Measurements from ENCODE around the gene TNNI3. TPM values are rescaled to one million over a fixed set of nuclear protein-coding genes. Genes with fewer than 3 reads are reported as not detected.
A peak's percentile ranks its signal among the peaks of the same experiment; 100 is the strongest.

The TNNI3 gene
- total RNA-seq, 4 donors from 2014 or later, result not detected

DNA sequence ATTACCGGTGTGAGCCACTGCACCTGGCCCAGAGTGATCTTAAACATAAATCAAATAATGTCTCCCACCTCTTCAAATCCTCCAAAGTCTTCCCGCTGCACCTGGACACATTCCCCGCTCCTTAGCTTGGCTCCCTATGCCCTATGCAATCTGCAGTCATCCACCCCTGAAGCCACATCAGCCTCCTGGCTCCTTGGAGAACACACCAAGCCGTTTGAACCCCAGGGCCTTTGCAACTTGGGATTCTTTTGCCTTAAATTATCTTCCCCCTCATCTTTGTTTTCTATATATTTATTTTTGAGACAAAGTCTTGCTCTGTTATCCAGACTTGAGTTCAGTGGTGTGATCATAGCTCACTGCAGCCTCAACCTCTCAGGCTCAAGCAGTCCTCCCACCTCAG, 11.6 kb upstream of the TNNI3 start:
- H3K36me3 ChIP-seq, result no peaks in the 10 kb centered on the region
- no peak overlapping the region for H3K4me3 ChIP-seq
- no peak for DNase-seq
- H3K27me3 ChIP-seq, result peaks cover 0 to 30% of the 10 kb centered on the region in 2 donors
- no peak for TF ChIP-seq POLR2A (IDR thresholded peaks at IDR 0.05)
- TF ChIP-seq, protein P1, sequence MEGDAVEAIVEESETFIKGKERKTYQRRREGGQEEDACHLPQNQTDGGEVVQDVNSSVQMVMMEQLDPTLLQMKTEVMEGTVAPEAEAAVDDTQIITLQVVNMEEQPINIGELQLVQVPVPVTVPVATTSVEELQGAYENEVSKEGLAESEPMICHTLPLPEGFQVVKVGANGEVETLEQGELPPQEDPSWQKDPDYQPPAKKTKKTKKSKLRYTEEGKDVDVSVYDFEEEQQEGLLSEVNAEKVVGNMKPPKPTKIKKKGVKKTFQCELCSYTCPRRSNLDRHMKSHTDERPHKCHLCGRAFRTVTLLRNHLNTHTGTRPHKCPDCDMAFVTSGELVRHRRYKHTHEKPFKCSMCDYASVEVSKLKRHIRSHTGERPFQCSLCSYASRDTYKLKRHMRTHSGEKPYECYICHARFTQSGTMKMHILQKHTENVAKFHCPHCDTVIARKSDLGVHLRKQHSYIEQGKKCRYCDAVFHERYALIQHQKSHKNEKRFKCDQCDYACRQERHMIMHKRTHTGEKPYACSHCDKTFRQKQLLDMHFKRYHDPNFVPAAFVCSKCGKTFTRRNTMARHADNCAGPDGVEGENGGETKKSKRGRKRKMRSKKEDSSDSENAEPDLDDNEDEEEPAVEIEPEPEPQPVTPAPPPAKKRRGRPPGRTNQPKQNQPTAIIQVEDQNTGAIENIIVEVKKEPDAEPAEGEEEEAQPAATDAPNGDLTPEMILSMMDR (IDR thresholded peaks at IDR 0.05), result no peak
- H3K4me1 ChIP-seq, result peaks cover 0 to 17% (median 8%) of the 10 kb centered on the region in 4 donors
- no peak overlapping the region for H3K27ac ChIP-seq
- no peaks in the 10 kb centered on the region for H3K9me3 ChIP-seq

DNA sequence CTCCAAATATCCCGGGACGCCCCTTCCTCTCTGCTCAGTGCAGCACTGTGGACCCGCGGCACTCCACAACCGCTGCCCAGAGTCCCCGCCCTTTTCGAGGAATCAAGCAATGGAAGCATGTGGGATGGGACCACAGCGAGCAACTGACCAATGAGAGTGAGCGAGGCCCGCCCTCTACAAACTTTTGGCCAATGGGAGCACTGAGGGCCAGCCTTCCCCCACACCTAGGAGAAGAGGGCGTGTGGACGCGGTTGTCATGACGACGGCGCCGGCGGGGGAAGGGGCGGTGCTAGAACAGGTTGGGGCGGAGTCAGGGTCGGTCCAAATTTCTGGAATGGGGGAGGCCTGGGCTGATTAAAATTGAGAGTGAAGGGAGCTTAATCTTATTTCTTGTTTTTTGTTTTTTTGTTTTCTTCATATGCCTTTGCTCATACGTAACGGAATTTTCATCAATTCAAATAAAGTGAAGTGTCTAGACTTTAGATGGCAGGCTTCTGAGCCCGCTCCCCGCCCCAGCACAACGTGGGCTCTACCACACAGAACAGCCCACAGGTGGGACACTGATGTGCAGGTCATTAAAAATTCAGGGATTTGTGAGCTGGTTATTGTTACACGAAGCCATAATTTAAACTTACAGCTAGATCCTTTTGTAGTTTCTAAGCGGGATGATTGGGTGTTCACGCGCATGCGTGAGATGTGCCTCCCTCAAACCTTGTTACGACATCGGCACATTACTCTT, 9.2 kb upstream of the TNNI3 start, which contains the start of gene DNAAF3:
Gene DNAAF3, minus strand, starts transcription at position 84 of the 739 bp plus-strand sequence. CDS start 200 bp downstream, outside the sequence.
- Histone ChIP-seq H3K9me3 (no peaks in the 10 kb centered on the region), H3K27me3 (peaks cover 0 to 24% of the 10 kb centered on the region in 2 donors), H3K36me3 (no peaks in the 10 kb centered on the region), H3K27ac (no peak within 1 kb of the TSS), H3K4me1 (peaks cover 0 to 15% (median 4%) of the 10 kb centered on the region in 4 donors), H3K4me3 (peak within 1 kb of the TSS in 3 of 4 donors; percentile 15 to 52 (median 52))
- TF ChIP-seq, protein P1 (IDR thresholded peaks at IDR 0.05), result no peak
- TF ChIP-seq POLR2A (IDR thresholded peaks at IDR 0.05), result no peak
- DNase-seq, result peak; percentile 47 to 94 (median 93)

DNA sequence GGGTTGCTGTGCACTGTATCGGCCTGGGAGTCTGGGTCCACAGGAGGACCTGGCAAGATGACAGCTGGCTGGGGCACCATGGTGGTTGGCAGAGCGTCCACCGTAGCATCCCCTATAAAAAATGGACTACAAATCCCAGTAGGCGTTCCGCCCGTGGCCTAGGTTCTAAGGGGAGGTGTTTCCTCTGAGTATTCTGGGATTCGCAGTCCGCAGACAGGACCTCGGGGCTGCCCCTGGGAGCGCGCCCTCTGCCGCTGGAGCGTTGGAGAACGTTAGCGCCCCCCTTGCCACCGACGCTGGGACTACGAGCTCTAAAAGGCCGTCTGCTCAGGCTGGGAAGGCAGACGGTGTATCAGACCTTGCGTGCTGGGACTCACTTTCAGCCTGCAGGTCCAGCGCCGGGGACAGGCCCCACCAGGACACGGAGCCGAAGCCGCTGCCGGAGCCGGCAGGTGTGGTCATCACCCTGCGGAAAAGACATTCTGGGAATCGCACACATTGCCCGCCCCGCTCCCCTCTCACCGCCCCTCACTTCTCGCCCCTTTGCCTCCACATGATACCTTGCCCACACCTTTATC, 8.5 kb upstream of the TNNI3 start:
- Histone ChIP-seq H3K4me3 (peak overlapping the region in 3 of 4 donors; percentile 15 to 52 (median 52)), H3K4me1 (peaks cover 0 to 15% (median 4%) of the 10 kb centered on the region in 4 donors), H3K27me3 (peaks cover 0 to 30% of the 10 kb centered on the region in 2 donors), H3K27ac (no peak overlapping the region), H3K36me3 (no peaks in the 10 kb centered on the region), H3K9me3 (peaks cover 0 to under 1% (median 0%) of the 10 kb centered on the region in 4 donors)
- TF ChIP-seq, protein P1 (IDR thresholded peaks at IDR 0.05), result peak in 3 of 6 experiments; percentile 5 to 43 (median 25)
- TF ChIP-seq POLR2A (IDR thresholded peaks at IDR 0.05), result no peak
- peak in 2 of 3 donors; percentile 77 to 78 for DNase-seq

DNA sequence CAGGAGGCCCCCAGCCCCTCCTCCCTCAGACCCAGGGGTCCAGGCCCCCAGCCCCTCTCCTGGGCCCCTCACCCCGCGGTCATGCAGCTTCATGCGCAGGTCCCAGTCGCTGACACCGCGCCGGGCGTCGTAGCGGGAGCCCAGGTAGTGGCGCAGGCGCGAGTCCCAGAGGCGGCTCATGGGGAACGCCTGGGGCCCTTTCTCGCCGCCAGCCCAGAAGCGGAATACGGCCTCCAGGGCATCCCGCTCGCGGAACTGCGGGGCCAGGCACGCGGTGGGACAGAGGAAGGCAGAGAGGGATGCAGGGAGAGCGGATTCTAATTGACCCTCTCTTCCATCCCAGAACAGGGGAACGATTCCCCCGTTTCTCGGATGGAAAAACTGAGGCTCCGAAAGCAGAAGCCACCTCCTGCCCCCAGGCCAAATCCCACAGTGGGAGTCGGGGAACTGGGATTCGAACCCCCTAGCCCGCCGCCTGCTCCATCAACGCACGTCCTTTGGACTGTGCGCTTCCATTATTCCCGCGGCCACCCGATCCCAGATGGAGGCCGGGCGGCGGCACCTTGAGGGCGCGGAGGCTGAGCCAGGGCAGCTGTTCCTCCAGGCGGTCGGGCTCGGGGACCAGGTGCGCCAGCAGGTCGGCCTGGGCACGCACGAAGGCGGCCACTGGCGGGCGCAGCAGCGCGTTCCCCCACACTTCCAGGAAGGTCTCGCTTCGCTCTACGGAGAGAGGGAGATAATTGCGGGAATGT, 4.2 kb upstream of the TNNI3 start:
- TF ChIP-seq, protein P1 (IDR thresholded peaks at IDR 0.05), result no peak
- TF ChIP-seq POLR2A (IDR thresholded peaks at IDR 0.05), result no peak
- H3K36me3 ChIP-seq, result no peaks in the 10 kb centered on the region
- H3K27me3 ChIP-seq, result peaks cover 0 to 34% of the 10 kb centered on the region in 2 donors
- no peak for DNase-seq
- peaks cover 0 to 6% (median 0%) of the 10 kb centered on the region in 4 donors for H3K9me3 ChIP-seq
- no peak overlapping the region for H3K4me3 ChIP-seq
- H3K4me1 ChIP-seq, result peaks cover 0 to 12% (median 4%) of the 10 kb centered on the region in 4 donors
- no peak overlapping the region for H3K27ac ChIP-seq

DNA sequence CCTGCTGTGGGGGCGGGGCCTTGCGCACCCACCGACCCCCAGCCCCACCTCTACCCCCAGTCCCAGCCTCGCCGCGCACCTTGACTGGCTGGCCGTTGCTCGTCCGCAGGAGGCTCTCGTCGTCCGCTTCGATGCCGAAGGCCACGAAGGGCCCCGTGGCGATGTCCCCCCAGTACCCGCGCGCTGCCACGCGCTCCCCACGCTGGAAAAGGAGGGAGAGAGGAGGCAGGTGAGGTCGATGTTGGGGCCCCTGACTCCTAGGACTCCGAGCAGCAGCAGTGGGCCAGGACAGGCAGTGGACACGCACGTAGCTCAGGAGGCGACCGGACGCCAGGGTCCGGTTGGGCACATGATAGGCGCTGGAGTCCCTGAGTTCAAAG, 3.4 kb upstream of the TNNI3 start:
- no peak for DNase-seq
- peaks cover 0 to 33% of the 10 kb centered on the region in 2 donors for H3K27me3 ChIP-seq
- TF ChIP-seq POLR2A (IDR thresholded peaks at IDR 0.05), result no peak
- TF ChIP-seq, protein P1 (IDR thresholded peaks at IDR 0.05), result no peak
- peaks cover 0 to 6% (median 0%) of the 10 kb centered on the region in 4 donors for H3K9me3 ChIP-seq
- peaks cover 0 to 13% (median 2%) of the 10 kb centered on the region in 4 donors for H3K4me1 ChIP-seq
- H3K27ac ChIP-seq, result no peak overlapping the region
- no peak overlapping the region for H3K4me3 ChIP-seq
- no peaks in the 10 kb centered on the region for H3K36me3 ChIP-seq
